Adrenal gland (tissue), 5 donors: ENCODE measurements around the gene RNF144B.

Source experiments
- CTCF ChIP-seq, 6 experiments: fragments of 450-650 bp in 4 of 6; fragments of 200-600 bp in 2 of 6; sonication (generic) in 1 of 6; IDR thresholded peaks; 1 replicate in 5 of 6; 2 replicates in 1 of 6; pipeline versions ENCODE4 v1.5.1 to v1.8.0; 2016 to 2021; ENCODE audit warnings: antibody characterized with exemption in 6 of 6, mild to moderate bottlenecking in 2 of 6, moderate library complexity in 1 of 6
- POLR2A ChIP-seq, 2 donors: fragments of 450-650 bp; IDR thresholded peaks; one replicate each; pipeline ENCODE4 v1.6.1; 2017; ENCODE audit warnings: antibody characterized with exemption in 2 of 2, mild to moderate bottlenecking in 2 of 2, moderate library complexity in 1 of 2
- donor health status: DM: no; HTN: no; CAD: no.

GRCh38 chr6:18510644-18511033 lies 123.5 kb downstream of the RNF144B start:
- TF ChIP-seq CTCF (IDR thresholded peaks at IDR 0.05) (no peak), POLR2A (IDR thresholded peaks at IDR 0.05) (no peak)
